ENCODE results near the gene SFXN3. TPM values are rescaled to one million over a fixed set of nuclear protein-coding genes. Genes with fewer than 3 reads are reported as not detected.

Gene SFXN3
- total RNA-seq, 2 experiments from 2014 or later, result 28.8 to 29.6 TPM

DNA sequence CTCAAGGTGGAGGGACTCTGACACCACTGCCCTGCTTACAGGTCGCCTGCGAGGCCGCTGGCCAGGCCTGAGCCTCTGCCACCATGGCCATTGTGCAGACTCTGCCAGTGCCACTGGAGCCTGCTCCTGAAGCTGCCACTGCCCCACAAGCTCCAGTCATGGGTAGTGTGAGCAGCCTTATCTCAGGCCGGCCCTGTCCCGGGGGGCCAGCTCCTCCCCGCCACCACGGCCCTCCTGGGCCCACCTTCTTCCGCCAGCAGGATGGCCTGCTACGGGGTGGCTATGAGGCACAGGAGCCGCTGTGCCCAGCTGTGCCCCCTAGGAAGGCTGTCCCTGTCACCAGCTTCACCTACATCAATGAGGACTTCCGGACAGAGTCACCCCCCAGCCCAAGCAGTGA is 28.6 kb upstream of the SFXN3 start:
- no peaks in the 10 kb centered on the region for H3K27me3 Mint-ChIP-seq
- H3K4me3 Mint-ChIP-seq, result no peak overlapping the region
- TF ChIP-seq, protein P1, sequence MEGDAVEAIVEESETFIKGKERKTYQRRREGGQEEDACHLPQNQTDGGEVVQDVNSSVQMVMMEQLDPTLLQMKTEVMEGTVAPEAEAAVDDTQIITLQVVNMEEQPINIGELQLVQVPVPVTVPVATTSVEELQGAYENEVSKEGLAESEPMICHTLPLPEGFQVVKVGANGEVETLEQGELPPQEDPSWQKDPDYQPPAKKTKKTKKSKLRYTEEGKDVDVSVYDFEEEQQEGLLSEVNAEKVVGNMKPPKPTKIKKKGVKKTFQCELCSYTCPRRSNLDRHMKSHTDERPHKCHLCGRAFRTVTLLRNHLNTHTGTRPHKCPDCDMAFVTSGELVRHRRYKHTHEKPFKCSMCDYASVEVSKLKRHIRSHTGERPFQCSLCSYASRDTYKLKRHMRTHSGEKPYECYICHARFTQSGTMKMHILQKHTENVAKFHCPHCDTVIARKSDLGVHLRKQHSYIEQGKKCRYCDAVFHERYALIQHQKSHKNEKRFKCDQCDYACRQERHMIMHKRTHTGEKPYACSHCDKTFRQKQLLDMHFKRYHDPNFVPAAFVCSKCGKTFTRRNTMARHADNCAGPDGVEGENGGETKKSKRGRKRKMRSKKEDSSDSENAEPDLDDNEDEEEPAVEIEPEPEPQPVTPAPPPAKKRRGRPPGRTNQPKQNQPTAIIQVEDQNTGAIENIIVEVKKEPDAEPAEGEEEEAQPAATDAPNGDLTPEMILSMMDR (IDR thresholded peaks at IDR 0.05), result no peak
- no peak for ATAC-seq
- intact Hi-C loops (cut with micrococcal nuclease), result no loop called here
- POLR2A ChIA-PET, result no interaction called here
- H3K36me3 Mint-ChIP-seq (ENCODE audit: low read depth), result no peaks in the 10 kb centered on the region
- H3K9me3 Mint-ChIP-seq, result no peaks in the 10 kb centered on the region
- H3K27ac Mint-ChIP-seq, result no peak overlapping the region
- CTCF ChIA-PET, result interaction anchor here (1.2 to 12.8 kb wide), 2 partner anchors 9 to 14 kb away, joined by 4 to 178 read pairs; no protein-coding TSS in a partner anchor
- no peak for DNase-seq
- peaks cover 10% of the 10 kb centered on the region for H3K4me1 Mint-ChIP-seq (ENCODE audit: low read depth)

DNA sequence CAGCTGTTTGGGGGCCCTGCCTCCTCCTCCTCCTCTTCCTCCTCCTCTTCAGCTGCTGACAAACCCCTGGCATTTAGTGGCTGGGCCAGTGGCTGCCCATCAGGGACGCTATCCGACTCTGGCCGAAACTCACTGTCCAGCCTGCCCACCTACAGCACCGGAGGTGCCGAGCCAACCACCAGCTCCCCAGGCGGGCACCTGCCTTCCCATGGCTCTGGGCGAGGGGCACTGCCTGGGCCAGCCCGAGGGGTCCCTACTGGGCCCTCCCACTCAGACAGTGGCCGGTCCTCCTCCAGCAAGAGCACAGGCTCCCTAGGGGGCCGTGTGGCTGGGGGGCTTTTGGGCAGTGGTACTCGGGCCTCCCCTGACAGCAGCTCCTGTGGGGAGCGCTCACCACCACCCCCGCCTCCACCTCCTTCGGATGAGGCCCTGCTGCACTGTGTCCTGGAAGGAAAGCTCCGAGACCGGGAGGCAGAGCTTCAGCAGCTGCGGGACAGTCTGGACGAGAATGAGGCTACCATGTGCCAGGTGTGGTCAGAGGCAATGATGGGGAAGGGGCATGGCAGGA is 27.3 kb upstream of the SFXN3 start:
- ATAC-seq, result no peak
- CTCF ChIA-PET, result interaction anchor here (12.8 kb wide), 1 partner anchor 13 kb away, joined by 178 read pairs; no protein-coding TSS in a partner anchor
- Mint-ChIP-seq H3K9me3 (no peaks in the 10 kb centered on the region), H3K27ac (no peak overlapping the region), H3K4me1 (ENCODE audit: low read depth) (peaks cover 5% of the 10 kb centered on the region), H3K4me3 (no peak overlapping the region), H3K36me3 (ENCODE audit: low read depth) (no peaks in the 10 kb centered on the region), H3K27me3 (no peaks in the 10 kb centered on the region)
- TF ChIP-seq, protein P1 (IDR thresholded peaks at IDR 0.05), result no peak
- no peak for DNase-seq
- POLR2A ChIA-PET, result interaction anchor here (1.1 kb wide), 1 partner anchor 10 kb away, joined by 3 read pairs; no protein-coding TSS in a partner anchor
- intact Hi-C loops (cut with micrococcal nuclease), result no loop called here

DNA sequence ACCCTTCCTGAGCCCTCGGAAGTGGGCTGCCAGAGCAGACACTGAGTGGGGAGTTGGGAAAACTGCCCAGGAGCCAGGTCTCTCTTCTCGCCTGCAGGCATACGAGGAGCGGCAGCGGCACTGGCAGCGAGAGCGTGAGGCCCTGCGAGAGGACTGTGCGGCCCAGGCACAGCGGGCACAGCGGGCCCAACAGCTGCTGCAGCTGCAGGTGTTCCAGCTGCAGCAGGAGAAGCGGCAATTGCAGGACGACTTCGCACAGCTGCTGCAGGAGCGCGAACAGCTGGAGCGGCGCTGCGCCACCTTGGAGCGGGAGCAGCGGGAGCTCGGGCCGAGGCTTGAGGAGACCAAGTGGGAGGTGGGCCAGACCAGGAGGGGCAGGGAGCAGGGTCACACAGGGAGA is 25.7 kb upstream of the SFXN3 start:
- intact Hi-C loops (cut with micrococcal nuclease), result no loop called here
- no peaks in the 10 kb centered on the region for H3K36me3 Mint-ChIP-seq (ENCODE audit: low read depth)
- H3K4me3 Mint-ChIP-seq, result no peak overlapping the region
- ATAC-seq (no peak), DNase-seq (no peak)
- no peaks in the 10 kb centered on the region for H3K9me3 Mint-ChIP-seq
- TF ChIP-seq, protein P1 (IDR thresholded peaks at IDR 0.05), result no peak
- peaks cover 3% of the 10 kb centered on the region for H3K4me1 Mint-ChIP-seq (ENCODE audit: low read depth)
- CTCF ChIA-PET, result interaction anchor here (1.9 to 12.8 kb wide), 2 partner anchors 12 to 45 kb away, joined by 10 to 178 read pairs; no protein-coding TSS in a partner anchor
- no peaks in the 10 kb centered on the region for H3K27me3 Mint-ChIP-seq
- POLR2A ChIA-PET, result no interaction called here
- no peak overlapping the region for H3K27ac Mint-ChIP-seq

DNA sequence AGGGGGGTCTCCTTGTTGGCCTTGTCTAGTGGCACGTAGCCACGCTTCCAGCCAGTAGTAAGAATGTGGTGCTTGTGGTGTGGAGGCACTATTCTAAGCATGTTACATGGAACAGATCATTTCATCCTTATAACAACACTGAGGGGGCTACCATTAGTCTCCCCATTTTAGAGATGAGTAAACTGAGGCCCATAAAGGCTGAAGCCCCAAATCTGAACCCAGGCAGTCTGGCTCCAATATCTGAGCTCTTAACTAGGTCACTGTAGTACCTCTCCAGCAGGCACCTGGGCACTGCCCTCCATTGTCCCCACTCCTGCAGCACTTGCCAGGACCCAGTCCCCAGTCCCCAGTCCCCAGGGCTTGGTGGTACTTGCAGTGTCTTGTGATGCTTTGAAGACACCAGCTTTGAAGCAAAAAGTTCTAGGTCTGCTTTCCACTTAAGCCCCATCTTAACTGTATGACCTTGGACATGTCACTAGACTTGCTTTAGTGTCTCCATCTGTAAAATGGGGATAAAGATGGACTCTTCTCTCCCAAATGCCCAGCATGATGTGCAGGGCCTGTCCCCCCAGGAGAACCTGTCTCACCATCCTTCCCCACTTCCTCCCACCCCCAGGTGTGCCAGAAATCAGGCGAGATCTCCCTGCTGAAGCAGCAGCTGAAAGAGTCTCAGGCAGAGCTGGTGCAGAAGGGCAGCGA is 25.0 kb upstream of the SFXN3 start:
- ATAC-seq (no peak), DNase-seq (no peak)
- Mint-ChIP-seq H3K27ac (no peak overlapping the region), H3K4me1 (ENCODE audit: low read depth) (peaks cover 1% of the 10 kb centered on the region), H3K9me3 (no peaks in the 10 kb centered on the region), H3K27me3 (no peaks in the 10 kb centered on the region), H3K36me3 (ENCODE audit: low read depth) (no peaks in the 10 kb centered on the region), H3K4me3 (no peak overlapping the region)
- TF ChIP-seq, protein P1 (IDR thresholded peaks at IDR 0.05), result no peak
- POLR2A ChIA-PET, result interaction anchor here (1.1 kb wide), 1 partner anchor 18 kb away, joined by 3 read pairs; no protein-coding TSS in a partner anchor
- CTCF ChIA-PET, result interaction anchor here (1.8 to 12.8 kb wide), 4 partner anchors 8 to 45 kb away, joined by 6 to 178 read pairs (median 8); no protein-coding TSS in a partner anchor
- intact Hi-C loops (cut with micrococcal nuclease), result no loop called here

DNA sequence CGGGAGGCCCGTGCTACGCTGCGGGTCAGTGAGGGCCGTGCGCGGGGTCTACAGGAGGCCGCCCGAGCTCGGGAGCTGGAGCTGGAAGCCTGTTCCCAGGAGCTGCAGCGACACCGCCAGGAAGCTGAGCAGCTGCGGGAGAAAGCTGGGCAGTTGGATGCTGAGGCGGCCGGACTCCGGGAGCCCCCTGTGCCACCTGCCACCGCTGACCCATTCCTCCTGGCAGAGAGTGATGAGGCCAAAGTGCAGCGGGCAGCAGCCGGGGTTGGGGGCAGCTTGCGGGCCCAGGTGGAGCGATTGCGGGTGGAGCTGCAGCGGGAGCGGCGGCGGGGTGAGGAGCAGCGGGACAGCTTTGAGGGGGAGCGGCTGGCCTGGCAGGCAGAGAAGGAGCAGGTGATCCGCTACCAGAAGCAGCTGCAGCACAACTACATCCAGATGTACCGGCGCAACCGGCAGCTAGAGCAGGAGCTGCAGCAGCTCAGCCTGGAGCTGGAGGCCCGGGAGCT is 24.4 kb upstream of the SFXN3 start:
- no peak overlapping the region for H3K27ac Mint-ChIP-seq
- ChIA-PET CTCF (interaction anchor here (1.8 to 12.8 kb wide), 3 partner anchors 8 to 10 kb away, joined by 6 to 178 read pairs (median 6); no protein-coding TSS in a partner anchor), POLR2A (interaction anchor here (1.1 kb wide), 1 partner anchor 18 kb away, joined by 3 read pairs; no protein-coding TSS in a partner anchor)
- no peaks in the 10 kb centered on the region for H3K36me3 Mint-ChIP-seq (ENCODE audit: low read depth)
- DNase-seq (no peak), ATAC-seq (no peak)
- H3K9me3 Mint-ChIP-seq, result no peaks in the 10 kb centered on the region
- H3K27me3 Mint-ChIP-seq, result no peaks in the 10 kb centered on the region
- TF ChIP-seq, protein P1 (IDR thresholded peaks at IDR 0.05), result no peak
- intact Hi-C loops (cut with micrococcal nuclease), result no loop called here
- H3K4me1 Mint-ChIP-seq (ENCODE audit: low read depth), result no peaks in the 10 kb centered on the region
- H3K4me3 Mint-ChIP-seq, result no peak overlapping the region
